Colonic mucosa (tissue), 4 donors: ENCODE data around the gene DAZAP1. TPM values are rescaled to one million over a fixed set of nuclear protein-coding genes. Genes with fewer than 3 reads are reported as not detected.

Source experiments
- DNase-seq: peaks from one replicate; pipeline ENCODE4 v3.0.0-alpha.2; 2020
- H3K27ac ChIP-seq: fragments of 200-600 bp; one replicate; pipeline ENCODE4 v1.8.0; 2021
- H3K27me3 ChIP-seq: fragments of 200-600 bp; one replicate; pipeline ENCODE4 v1.8.0; 2021
- H3K36me3 ChIP-seq: fragments of 200-600 bp; one replicate; pipeline ENCODE4 v1.8.0; 2021
- H3K4me1 ChIP-seq: fragments of 200-600 bp; one replicate; pipeline ENCODE4 v1.8.0; 2021; ENCODE audit warnings: mild to moderate bottlenecking
- H3K4me3 ChIP-seq: fragments of 200-600 bp; one replicate; pipeline ENCODE4 v1.8.0; 2021
- H3K9ac ChIP-seq, 2 donors: one replicate each; pipeline ENCODE4 v1.7.0; 2013; ENCODE audit warnings: control low read depth in 2 of 2, low read depth in 2 of 2, low read length in 2 of 2
- H3K9me3 ChIP-seq: fragments of 200-600 bp; one replicate; pipeline ENCODE4 v1.8.0; 2021
- intact Hi-C: fragments of 100-400 bp; cut with DNase I; formaldehyde crosslinking; loops from one replicate; pipeline ENCODE4 v1.14.1; 2022
- total RNA-seq, 2 donors: library from RNA; stranded (reverse); fragmentation: NEBNext Ultra II Directional in 1 of 2; extraction: Animal tissue kit (Norgen Biotek cat#: 25700) in 1 of 2; gene quantifications; one replicate each; pipeline ENCODE4 v1.2.1, GENCODE V29; 2021
- TF ChIP-seq, protein P1 (sequence below): fragments of 200-600 bp; IDR thresholded peaks from one replicate; pipeline ENCODE4 v1.8.0; 2022; ENCODE audit warnings: antibody characterized with exemption, mild to moderate bottlenecking
- donor health status: healthy.
- donor health status: DM: no; HTN: no; CAD: no.
- donor health status: DM: no; HTN: no; CAD: no.

Gene DAZAP1
- total RNA-seq, 2 donors from 2014 or later, result 92.9 to 210 TPM

DNA sequence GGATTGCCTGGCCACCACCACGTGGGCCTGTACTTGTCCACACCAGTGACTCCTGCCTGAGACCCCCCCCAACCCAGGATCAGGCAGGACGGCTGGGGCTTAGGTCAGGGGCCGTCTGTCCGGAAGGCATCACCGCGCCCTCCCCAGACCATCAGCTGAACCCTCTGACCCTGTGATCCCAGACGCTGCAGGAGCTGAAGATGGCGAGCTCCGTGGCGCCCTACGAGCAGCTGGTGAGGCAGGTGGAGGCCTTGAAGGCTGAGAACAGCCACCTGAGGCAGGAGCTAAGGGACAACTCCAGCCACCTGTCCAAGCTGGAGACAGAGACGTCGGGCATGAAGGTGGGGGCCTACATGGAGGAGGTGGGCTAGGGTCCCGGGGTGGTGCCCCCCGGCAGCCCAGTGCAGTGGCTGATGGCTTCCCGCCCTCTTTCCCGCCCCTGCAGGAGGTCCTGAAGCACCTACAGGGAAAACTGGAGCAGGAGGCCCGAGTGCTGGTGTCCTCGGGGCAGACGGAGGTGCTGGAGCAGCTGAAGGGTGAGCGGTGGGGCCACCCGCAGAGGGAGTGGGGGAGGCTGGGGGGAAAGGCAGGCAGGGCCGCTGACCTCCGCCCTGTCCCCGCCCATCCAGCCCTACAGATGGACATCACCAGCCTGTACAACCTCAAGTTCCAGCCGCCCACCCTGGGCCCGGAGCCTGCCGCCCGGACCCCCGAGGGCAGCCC lies 45.6 kb downstream of the DAZAP1 start:
- H3K9ac ChIP-seq, result no peak overlapping the region
- no peaks in the 10 kb centered on the region for H3K9me3 ChIP-seq
- intact Hi-C loops, result no loop called here
- no peaks in the 10 kb centered on the region for H3K36me3 ChIP-seq
- TF ChIP-seq, protein P1, sequence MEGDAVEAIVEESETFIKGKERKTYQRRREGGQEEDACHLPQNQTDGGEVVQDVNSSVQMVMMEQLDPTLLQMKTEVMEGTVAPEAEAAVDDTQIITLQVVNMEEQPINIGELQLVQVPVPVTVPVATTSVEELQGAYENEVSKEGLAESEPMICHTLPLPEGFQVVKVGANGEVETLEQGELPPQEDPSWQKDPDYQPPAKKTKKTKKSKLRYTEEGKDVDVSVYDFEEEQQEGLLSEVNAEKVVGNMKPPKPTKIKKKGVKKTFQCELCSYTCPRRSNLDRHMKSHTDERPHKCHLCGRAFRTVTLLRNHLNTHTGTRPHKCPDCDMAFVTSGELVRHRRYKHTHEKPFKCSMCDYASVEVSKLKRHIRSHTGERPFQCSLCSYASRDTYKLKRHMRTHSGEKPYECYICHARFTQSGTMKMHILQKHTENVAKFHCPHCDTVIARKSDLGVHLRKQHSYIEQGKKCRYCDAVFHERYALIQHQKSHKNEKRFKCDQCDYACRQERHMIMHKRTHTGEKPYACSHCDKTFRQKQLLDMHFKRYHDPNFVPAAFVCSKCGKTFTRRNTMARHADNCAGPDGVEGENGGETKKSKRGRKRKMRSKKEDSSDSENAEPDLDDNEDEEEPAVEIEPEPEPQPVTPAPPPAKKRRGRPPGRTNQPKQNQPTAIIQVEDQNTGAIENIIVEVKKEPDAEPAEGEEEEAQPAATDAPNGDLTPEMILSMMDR, result no peak
- H3K4me3 ChIP-seq, result no peak overlapping the region
- H3K27me3 ChIP-seq, result peaks cover 92% of the 10 kb centered on the region
- no peak for DNase-seq
- H3K27ac ChIP-seq, result no peak overlapping the region
- peaks cover 3% of the 10 kb centered on the region for H3K4me1 ChIP-seq

DNA sequence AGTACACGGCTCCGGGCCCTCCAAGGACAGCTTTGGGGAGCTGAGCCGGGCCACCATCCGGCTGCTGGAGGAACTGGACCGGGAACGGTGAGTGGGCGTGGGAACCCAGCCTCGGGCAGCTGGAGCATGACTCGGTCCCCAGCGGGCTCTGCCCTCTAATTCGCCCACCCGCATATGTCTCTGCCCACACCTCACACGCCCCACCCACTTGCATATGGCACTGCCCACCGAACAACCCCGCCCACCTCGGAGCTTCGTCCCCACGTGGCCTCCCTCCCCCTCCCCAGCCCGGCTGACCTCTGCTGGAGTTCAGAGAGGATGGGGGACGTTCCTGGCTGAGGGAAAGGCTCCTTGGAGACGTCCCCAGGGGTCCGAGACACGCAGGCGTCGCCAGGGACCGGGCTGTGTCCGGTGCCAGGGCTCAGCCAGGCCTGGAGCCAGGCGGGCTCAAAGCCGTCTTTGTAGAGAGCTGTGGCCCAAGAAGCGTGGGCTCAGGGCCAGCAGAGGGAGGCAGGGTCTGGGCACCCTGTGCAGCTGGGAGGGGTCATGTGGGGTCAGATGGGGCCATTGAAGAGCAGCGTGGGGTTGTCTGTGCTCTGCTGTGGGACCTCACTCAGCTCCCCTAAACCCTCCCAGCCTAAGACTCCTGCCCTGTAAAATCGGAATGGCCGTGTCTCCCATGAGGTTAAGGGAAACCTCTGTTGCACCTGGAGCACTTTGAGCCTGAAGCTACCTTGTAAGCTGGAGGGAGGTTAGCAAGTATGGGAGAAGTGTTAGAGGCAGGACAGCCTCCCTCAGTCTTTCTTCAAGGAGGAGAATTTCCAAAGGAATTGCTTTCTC lies 46.4 kb downstream of the DAZAP1 start:
- DNase-seq, result no peak
- intact Hi-C loops, result no loop called here
- Histone ChIP-seq H3K9ac (no peak overlapping the region), H3K4me3 (no peak overlapping the region), H3K27me3 (peaks cover 87% of the 10 kb centered on the region), H3K4me1 (peaks cover 3% of the 10 kb centered on the region), H3K9me3 (no peaks in the 10 kb centered on the region), H3K36me3 (no peaks in the 10 kb centered on the region), H3K27ac (no peak overlapping the region)
- TF ChIP-seq, protein P1, result no peak

DNA sequence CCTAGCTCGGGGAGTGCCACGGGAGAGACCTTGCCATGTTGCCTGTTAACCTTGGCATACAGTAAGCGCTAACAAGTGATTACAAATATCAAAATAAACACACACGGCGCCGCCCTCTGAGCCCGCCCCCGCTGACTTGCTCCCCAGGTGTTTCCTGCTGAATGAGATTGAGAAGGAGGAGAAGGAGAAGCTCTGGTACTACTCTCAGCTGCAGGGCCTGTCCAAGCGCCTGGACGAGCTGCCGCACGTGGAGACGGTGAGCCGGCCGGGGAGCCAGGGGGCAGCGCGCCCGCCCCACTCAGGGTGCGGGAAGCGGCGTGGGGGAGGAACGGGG lies 47.6 kb downstream of the DAZAP1 start:
- no peak for DNase-seq
- Histone ChIP-seq H3K4me3 (no peak overlapping the region), H3K36me3 (no peaks in the 10 kb centered on the region), H3K9ac (no peak overlapping the region), H3K9me3 (no peaks in the 10 kb centered on the region), H3K27me3 (peaks cover 75% of the 10 kb centered on the region), H3K4me1 (peaks cover 3% of the 10 kb centered on the region), H3K27ac (no peak overlapping the region)
- intact Hi-C loops, result no loop called here
- TF ChIP-seq, protein P1, result no peak

DNA sequence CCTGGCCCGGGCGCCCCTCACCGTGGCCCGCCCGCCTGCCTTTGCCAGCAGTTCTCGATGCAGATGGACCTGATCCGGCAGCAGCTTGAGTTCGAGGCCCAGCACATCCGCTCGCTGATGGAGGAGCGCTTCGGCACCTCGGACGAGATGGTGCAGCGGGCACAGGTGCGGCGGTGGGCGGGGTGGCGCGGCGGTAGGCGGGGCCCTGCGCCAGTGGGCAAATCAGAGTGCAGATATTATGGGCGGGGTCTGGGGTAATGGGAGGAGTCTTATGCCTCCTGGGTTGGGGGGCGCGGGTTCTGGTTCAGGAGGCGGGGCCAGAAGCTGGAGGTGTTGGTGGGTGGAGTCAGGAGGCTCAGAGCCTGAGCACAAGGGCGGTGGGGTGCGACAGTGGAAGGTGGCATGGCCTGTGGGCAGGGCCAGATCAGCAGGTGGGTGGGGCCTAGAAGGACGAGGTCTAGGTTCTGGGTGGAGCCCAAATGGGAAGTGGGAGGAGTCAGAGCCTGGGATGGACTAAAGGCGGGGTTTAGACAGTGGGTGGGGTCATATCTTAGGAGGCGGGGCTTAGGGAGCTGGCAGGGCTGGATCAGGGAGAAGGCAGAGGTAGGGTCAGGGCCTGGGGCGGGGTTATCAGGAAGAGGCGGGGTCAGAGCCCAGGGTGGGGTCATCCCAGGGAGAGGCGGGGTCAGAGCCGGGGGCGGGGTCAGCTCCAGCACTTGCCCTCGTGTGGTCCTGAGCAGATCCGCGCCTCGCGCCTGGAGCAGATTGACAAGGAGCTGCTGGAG lies 48.1 kb downstream of the DAZAP1 start:
- H3K9me3 ChIP-seq, result no peaks in the 10 kb centered on the region
- H3K27me3 ChIP-seq, result peaks cover 69% of the 10 kb centered on the region
- peak; percentile 91 for DNase-seq
- no peak overlapping the region for H3K4me3 ChIP-seq
- no peaks in the 10 kb centered on the region for H3K36me3 ChIP-seq
- H3K9ac ChIP-seq, result no peak overlapping the region
- peaks cover 3% of the 10 kb centered on the region for H3K4me1 ChIP-seq
- H3K27ac ChIP-seq, result no peak overlapping the region
- intact Hi-C loops, result no loop called here
- TF ChIP-seq, protein P1, result no peak

DNA sequence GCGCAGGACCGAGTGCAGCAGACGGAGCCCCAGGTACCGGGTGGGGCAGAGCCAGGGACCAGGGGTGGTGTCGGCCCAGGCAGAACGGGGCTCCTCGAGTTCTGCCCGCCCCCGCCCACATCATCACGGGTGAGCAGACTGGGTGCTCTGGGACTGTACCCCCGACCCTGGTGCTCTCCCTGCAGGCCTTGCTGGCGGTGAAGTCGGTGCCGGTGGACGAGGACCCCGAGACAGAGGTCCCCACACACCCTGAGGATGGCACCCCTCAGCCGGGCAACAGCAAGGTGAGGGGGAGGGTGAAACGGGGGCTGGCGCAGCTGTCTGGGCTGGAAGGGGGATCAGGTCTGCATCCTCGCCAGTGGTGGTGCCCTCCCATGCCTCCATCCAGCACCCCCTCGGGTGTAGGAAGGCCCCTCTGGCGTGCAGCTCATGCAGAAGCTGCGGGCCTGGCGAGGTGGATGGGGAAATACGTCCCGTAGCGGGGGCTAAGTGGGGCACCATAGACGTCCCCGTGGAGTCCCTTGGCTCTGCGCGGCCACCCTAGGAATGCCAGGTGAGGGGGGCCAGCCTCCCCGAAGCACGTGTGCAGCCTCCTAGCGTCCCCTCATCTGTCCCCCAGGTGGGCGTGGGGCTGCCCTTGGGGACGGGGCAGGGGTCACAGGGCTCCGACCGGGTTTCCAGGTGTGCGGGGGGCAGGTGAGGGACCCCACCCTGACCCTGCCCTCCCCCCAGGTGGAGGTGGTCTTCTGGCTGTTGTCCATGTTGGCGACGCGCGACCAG lies 48.9 kb downstream of the DAZAP1 start:
- Histone ChIP-seq H3K27ac (no peak overlapping the region), H3K27me3 (peaks cover 62% of the 10 kb centered on the region), H3K9ac (no peak overlapping the region), H3K4me1 (peaks cover 3% of the 10 kb centered on the region), H3K9me3 (no peaks in the 10 kb centered on the region), H3K4me3 (no peak overlapping the region), H3K36me3 (no peaks in the 10 kb centered on the region)
- no peak for DNase-seq
- TF ChIP-seq, protein P1, result no peak
- intact Hi-C loops, result no loop called here
